ENCODE measurements around the gene HNRNPLL. TPM values are rescaled to one million over a fixed set of nuclear protein-coding genes. Genes with fewer than 3 reads are reported as not detected.

Gene HNRNPLL
- total and polyA plus RNA-seq, 2 of the 13 experiments (the other 11 are each of a cell fraction or from before 2014, with no cell fraction given): 49.4 to 103 TPM

DNA sequence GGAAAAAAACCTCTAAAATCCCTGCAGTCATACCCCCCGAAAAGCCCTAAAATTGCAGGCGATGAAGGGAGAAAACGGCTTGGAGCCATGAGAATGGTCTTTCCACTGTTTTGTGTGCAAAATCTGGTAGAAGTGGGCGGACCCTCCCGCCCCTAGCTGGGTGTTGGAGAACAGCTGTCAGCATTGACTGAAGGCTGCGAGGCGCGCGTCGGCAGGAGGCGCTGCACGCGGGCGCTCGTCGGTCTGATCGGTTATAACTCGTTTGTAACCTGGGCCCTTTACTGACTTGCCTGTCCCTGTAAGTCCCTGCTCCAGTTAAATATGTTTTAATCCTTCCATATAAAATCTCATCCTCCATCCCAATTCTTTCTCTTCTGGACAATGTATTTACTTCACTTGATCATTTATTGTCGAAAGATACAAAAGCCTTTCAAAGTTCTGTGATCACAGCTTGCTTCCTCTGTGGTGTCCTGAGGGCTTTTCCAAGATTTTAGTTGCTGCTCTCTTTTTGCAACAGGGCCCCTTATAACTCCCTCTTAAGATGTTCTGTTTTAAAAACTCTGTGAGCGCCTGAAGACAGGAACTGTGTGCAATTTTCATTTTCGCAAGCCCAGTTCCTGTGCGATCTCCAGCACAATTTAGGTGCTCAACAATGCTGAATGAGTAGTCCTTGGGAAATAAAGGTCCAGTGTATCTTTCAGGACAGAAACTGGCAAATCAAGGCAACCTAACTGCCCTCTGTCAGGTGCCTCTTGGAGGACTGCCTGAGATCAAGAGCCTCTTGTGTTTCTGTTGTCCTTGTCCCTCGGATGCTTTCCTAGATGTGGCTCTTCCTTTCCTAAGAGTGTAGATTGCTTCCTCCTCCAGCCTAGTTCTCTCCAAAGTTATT is 918 bp upstream of the HNRNPLL start (continued):
- TF ChIP-seq NBN (conservative IDR thresholded peaks at IDR 0.05) (no peak), ZSCAN29 (CRISPR knock-in tag; conservative IDR thresholded peaks at IDR 0.05) (peak; percentile 29; the same call in 1 of the 2 replicates), SOX13 (IDR thresholded peaks at IDR 0.05) (no peak), SOX13 (CRISPR knock-in tag; conservative IDR thresholded peaks at IDR 0.05 in 1 of 2, IDR thresholded peaks at IDR 0.05 in 1 of 2) (peak in 1 of 2 experiments; percentile 55; a peak in 1 of 4 replicates), ZNF3 (CRISPR knock-in tag; IDR thresholded peaks at IDR 0.05) (0 out of 2 replicates have a peak, but pooled peaks have one; percentile 30), CEBPG (CRISPR knock-in tag; IDR thresholded peaks at IDR 0.05) (peak; percentile 30), ZNF333 (CRISPR knock-in tag; IDR thresholded peaks at IDR 0.05; ENCODE audit: borderline replicate concordance) (peak; percentile 43; the same call in 1 of the 2 replicates), RBM22 (optimal IDR thresholded peaks at IDR 0.05; ENCODE audit: low read length) (no peak), ATF5 (CRISPR knock-in tag; IDR thresholded peaks at IDR 0.05; ENCODE audit: low read depth) (peak; percentile 78), EP300 (IDR thresholded peaks at IDR 0.05; ENCODE audit: low read depth in 2 of 2, low read length in 2 of 2) (peak in 1 of 2 experiments; percentile 42; a peak in 1 of 4 replicates), EP300 (CRISPR knock-in tag; IDR thresholded peaks at IDR 0.05; ENCODE audit: borderline replicate concordance) (no peak), ZNF362 (CRISPR knock-in tag; IDR thresholded peaks at IDR 0.05; ENCODE audit: borderline replicate concordance) (peak; percentile 79), ZNF383 (CRISPR knock-in tag; IDR thresholded peaks at IDR 0.05; ENCODE audit: borderline replicate concordance) (peak; percentile 82; the same call in 1 of the 2 replicates), KDM3A (CRISPR knock-in tag; IDR thresholded peaks at IDR 0.05; ENCODE audit: low read depth) (peak; percentile 76; the same call in 1 of the 2 replicates), CEBPB (IDR thresholded peaks at IDR 0.05; ENCODE audit: borderline replicate concordance, low read depth, low read length) (no peak), ZNF567 (CRISPR knock-in tag; IDR thresholded peaks at IDR 0.05; ENCODE audit: borderline replicate concordance) (0 out of 2 replicates have a peak, but pooled peaks have one; percentile 33), ZNF772 (CRISPR knock-in tag; IDR thresholded peaks at IDR 0.05) (no peak)
- TF ChIP-seq, protein P1, sequence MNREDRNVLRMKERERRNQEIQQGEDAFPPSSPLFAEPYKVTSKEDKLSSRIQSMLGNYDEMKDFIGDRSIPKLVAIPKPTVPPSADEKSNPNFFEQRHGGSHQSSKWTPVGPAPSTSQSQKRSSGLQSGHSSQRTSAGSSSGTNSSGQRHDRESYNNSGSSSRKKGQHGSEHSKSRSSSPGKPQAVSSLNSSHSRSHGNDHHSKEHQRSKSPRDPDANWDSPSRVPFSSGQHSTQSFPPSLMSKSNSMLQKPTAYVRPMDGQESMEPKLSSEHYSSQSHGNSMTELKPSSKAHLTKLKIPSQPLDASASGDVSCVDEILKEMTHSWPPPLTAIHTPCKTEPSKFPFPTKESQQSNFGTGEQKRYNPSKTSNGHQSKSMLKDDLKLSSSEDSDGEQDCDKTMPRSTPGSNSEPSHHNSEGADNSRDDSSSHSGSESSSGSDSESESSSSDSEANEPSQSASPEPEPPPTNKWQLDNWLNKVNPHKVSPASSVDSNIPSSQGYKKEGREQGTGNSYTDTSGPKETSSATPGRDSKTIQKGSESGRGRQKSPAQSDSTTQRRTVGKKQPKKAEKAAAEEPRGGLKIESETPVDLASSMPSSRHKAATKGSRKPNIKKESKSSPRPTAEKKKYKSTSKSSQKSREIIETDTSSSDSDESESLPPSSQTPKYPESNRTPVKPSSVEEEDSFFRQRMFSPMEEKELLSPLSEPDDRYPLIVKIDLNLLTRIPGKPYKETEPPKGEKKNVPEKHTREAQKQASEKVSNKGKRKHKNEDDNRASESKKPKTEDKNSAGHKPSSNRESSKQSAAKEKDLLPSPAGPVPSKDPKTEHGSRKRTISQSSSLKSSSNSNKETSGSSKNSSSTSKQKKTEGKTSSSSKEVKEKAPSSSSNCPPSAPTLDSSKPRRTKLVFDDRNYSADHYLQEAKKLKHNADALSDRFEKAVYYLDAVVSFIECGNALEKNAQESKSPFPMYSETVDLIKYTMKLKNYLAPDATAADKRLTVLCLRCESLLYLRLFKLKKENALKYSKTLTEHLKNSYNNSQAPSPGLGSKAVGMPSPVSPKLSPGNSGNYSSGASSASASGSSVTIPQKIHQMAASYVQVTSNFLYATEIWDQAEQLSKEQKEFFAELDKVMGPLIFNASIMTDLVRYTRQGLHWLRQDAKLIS (CRISPR knock-in tag; IDR thresholded peaks at IDR 0.05): peak; percentile 53; the same call in 1 of the 2 replicates
- TF ChIP-seq, protein P2, sequence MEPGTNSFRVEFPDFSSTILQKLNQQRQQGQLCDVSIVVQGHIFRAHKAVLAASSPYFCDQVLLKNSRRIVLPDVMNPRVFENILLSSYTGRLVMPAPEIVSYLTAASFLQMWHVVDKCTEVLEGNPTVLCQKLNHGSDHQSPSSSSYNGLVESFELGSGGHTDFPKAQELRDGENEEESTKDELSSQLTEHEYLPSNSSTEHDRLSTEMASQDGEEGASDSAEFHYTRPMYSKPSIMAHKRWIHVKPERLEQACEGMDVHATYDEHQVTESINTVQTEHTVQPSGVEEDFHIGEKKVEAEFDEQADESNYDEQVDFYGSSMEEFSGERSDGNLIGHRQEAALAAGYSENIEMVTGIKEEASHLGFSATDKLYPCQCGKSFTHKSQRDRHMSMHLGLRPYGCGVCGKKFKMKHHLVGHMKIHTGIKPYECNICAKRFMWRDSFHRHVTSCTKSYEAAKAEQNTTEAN (CRISPR knock-in tag; conservative IDR thresholded peaks at IDR 0.05): 0 out of 2 replicates have a peak, but pooled peaks have one; percentile 12
- TF ChIP-seq, protein P3, sequence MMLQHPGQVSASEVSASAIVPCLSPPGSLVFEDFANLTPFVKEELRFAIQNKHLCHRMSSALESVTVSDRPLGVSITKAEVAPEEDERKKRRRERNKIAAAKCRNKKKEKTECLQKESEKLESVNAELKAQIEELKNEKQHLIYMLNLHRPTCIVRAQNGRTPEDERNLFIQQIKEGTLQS (CRISPR knock-in tag; IDR thresholded peaks at IDR 0.05): peak; percentile 10; the same call in 1 of the 2 replicates
